ENCODE results near the gene CNTNAP2.
A peak's percentile ranks its signal among the peaks of the same experiment; 100 is the strongest.

CNTNAP2 gene

GRCh38 chr7:148201992-148202391 lies 2085.4 kb downstream of the CNTNAP2 start (continued):
- TF ChIP-seq, protein P1, sequence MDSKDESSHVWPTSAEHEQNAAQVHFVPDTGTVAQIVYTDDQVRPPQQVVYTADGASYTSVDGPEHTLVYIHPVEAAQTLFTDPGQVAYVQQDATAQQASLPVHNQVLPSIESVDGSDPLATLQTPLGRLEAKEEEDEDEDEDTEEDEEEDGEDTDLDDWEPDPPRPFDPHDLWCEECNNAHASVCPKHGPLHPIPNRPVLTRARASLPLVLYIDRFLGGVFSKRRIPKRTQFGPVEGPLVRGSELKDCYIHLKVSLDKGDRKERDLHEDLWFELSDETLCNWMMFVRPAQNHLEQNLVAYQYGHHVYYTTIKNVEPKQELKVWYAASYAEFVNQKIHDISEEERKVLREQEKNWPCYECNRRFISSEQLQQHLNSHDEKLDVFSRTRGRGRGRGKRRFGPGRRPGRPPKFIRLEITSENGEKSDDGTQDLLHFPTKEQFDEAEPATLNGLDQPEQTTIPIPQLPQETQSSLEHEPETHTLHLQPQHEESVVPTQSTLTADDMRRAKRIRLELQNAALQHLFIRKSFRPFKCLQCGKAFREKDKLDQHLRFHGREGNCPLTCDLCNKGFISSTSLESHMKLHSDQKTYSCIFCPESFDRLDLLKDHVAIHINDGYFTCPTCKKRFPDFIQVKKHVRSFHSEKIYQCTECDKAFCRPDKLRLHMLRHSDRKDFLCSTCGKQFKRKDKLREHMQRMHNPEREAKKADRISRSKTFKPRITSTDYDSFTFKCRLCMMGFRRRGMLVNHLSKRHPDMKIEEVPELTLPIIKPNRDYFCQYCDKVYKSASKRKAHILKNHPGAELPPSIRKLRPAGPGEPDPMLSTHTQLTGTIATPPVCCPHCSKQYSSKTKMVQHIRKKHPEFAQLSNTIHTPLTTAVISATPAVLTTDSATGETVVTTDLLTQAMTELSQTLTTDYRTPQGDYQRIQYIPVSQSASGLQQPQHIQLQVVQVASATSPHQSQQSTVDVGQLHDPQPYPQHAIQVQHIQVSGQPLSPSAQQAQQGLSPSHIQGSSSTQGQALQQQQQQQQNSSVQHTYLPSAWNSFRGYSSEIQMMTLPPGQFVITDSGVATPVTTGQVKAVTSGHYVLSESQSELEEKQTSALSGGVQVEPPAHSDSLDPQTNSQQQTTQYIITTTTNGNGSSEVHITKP (tag by site-specific recombination; IDR thresholded peaks at IDR 0.05): no peak
- TF ChIP-seq ZNF501 (tag by site-specific recombination; IDR thresholded peaks at IDR 0.05): no peak

DNA sequence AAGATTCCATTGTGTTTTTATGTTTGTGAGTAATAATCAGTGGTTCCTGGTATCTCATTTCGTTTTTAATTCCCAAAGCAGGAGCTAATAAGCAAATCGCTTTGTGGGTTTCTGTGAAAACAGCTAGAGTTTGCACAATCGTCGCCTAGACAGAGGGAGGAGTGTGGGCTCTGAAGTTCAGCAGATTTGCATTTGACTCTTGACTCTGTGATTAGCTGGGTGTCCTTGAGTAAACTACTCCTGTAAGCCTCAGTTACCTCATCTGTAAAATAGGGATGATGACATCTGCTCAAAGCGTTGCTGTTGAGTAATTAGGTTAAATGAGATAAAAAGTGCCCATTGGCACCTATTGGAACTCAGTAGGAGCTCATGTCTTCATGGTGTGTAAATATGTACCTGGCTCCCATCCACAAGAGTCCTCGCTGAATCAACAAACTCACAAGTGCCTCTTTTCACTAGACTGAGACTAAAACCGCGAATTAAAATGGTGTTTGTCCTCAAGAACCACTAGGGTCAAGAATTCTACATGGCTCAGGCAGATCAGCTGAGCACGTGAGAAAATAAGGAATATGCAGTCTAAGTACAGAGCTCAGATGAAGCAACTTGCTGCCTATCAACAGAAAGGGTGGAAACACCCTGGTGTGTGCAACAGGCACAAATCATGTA lies 2088.2 kb downstream of the CNTNAP2 start:
- POLR2A ChIA-PET: no interaction called here
- TF ChIP-seq ZNF580 (tag by site-specific recombination; IDR thresholded peaks at IDR 0.05): no peak
- TF ChIP-seq, protein P2, sequence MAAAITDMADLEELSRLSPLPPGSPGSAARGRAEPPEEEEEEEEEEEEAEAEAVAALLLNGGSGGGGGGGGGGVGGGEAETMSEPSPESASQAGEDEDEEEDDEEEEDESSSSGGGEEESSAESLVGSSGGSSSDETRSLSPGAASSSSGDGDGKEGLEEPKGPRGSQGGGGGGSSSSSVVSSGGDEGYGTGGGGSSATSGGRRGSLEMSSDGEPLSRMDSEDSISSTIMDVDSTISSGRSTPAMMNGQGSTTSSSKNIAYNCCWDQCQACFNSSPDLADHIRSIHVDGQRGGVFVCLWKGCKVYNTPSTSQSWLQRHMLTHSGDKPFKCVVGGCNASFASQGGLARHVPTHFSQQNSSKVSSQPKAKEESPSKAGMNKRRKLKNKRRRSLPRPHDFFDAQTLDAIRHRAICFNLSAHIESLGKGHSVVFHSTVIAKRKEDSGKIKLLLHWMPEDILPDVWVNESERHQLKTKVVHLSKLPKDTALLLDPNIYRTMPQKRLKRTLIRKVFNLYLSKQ (tag by site-specific recombination; IDR thresholded peaks at IDR 0.05; ENCODE audit: borderline replicate concordance): no peak
- TF ChIP-seq SCRT2 (tag by site-specific recombination; IDR thresholded peaks at IDR 0.05): peak; percentile 68
- Histone ChIP-seq H3K36me3 (ENCODE audit: control insufficient read depth in 2 of 2, insufficient read depth in 1 of 2, low read length in 2 of 2) (no peaks in the 10 kb centered on the region), H3K9me3 (ENCODE audit: control insufficient read depth, insufficient read depth, low read depth, low read length) (no peaks in the 10 kb centered on the region), H3K4me3 (ENCODE audit: low read depth, low read length) (no peak overlapping the region), H3K4me1 (ENCODE audit: control insufficient read depth, insufficient read depth, low read length) (no peaks in the 10 kb centered on the region), H3K27ac (ENCODE audit: extremely low read depth, low read depth, low read length) (no peak overlapping the region)
- CTCF ChIA-PET: interaction anchor here (1.2 kb wide), 1 partner anchor 38 kb away, joined by 4 read pairs; no protein-coding TSS in a partner anchor

GRCh38 chr7:148209643-148210190 lies 2093.1 kb downstream of the CNTNAP2 start:
- Histone ChIP-seq H3K27ac (ENCODE audit: extremely low read depth, low read depth, low read length) (no peak overlapping the region), H3K9me3 (ENCODE audit: control insufficient read depth, insufficient read depth, low read depth, low read length) (no peaks in the 10 kb centered on the region), H3K36me3 (ENCODE audit: control insufficient read depth in 2 of 2, insufficient read depth in 1 of 2, low read length in 2 of 2) (no peaks in the 10 kb centered on the region), H3K4me3 (ENCODE audit: low read depth, low read length) (no peak overlapping the region), H3K4me1 (ENCODE audit: control insufficient read depth, insufficient read depth, low read length) (no peaks in the 10 kb centered on the region)
- POLR2A ChIA-PET: no interaction called here
- CTCF ChIA-PET: interaction anchor here (0.7 kb wide), 1 partner anchor 8 kb away, joined by 4 read pairs; no protein-coding TSS in a partner anchor
- TF ChIP-seq ZNF223 (tag by site-specific recombination; IDR thresholded peaks at IDR 0.05): no peak
- no peak for TF ChIP-seq ZNF707 (tag by site-specific recombination; IDR thresholded peaks at IDR 0.05)
- TF ChIP-seq PBX3 (CRISPR knock-in tag; IDR thresholded peaks at IDR 0.05): no peak
- TF ChIP-seq ZNF266 (tag by site-specific recombination; IDR thresholded peaks at IDR 0.05; ENCODE audit: low read depth): no peak
- TF ChIP-seq ZBTB7A (tag by site-specific recombination; IDR thresholded peaks at IDR 0.05; ENCODE audit: low read depth): no peak
- TF ChIP-seq KLF1 (tag by site-specific recombination; IDR thresholded peaks at IDR 0.05): no peak
- TF ChIP-seq ZNF692 (tag by site-specific recombination; IDR thresholded peaks at IDR 0.05): no peak
